ENCODE results near the gene PTPA. TPM values are rescaled to one million over a fixed set of nuclear protein-coding genes. Genes with fewer than 3 reads are reported as not detected.

PTPA gene
- total RNA-seq, 1 donor from 2014 or later = 98.8 TPM

- no peak for DNase-seq (ENCODE audit: low read depth in 2 of 2)
Measured at GRCh38 chr9:129136446-129137035, 25.3 kb downstream of the PTPA start.

- peak in 1 of 2 donors; percentile 37 for DNase-seq (ENCODE audit: low read depth in 2 of 2)
Measured at GRCh38 chr9:129137292-129138143, 26.3 kb downstream of the PTPA start.

- DNase-seq (ENCODE audit: low read depth in 2 of 2) = no peak
Measured at GRCh38 chr9:129138144-129138462, 26.9 kb downstream of the PTPA start.

- DNase-seq (ENCODE audit: low read depth in 2 of 2) = peak; percentile 85 to 93
Measured at GRCh38 chr9:129138476-129139232, 27.4 kb downstream of the PTPA start.

- peak; percentile 81 to 86 for DNase-seq (ENCODE audit: low read depth in 2 of 2)
Measured at GRCh38 chr9:129139233-129139992, 28.2 kb downstream of the PTPA start.

GRCh38 chr9:129139993-129140396, 28.8 kb downstream of the PTPA start:
- DNase-seq (ENCODE audit: low read depth in 2 of 2) = peak; percentile 97 to 100

GRCh38 chr9:129140397-129141065, 29.3 kb downstream of the PTPA start:
- DNase-seq (ENCODE audit: low read depth in 2 of 2) = peak in 1 of 2 donors; percentile 42

GRCh38 chr9:129141066-129142041, 30.1 kb downstream of the PTPA start:
- DNase-seq (ENCODE audit: low read depth in 2 of 2) = peak; percentile 83 to 95

GRCh38 chr9:129142138-129142935, 31.1 kb downstream of the PTPA start:
- DNase-seq (ENCODE audit: low read depth in 2 of 2) = no peak

GRCh38 chr9:129143031-129143927, 32.1 kb downstream of the PTPA start:
- DNase-seq (ENCODE audit: low read depth in 2 of 2) = peak; percentile 82 to 97

GRCh38 chr9:129145316-129145715, 34.1 kb downstream of the PTPA start:
- no peak for DNase-seq (ENCODE audit: low read depth in 2 of 2)

GRCh38 chr9:129145841-129146292, 34.7 kb downstream of the PTPA start:
- DNase-seq (ENCODE audit: low read depth in 2 of 2) = no peak

GRCh38 chr9:129146441-129146941, 35.3 kb downstream of the PTPA start:
- no peak for DNase-seq (ENCODE audit: low read depth in 2 of 2)

GRCh38 chr9:129148463-129149204, 37.4 kb downstream of the PTPA start:
- no peak for DNase-seq (ENCODE audit: low read depth in 2 of 2)

GRCh38 chr9:129149442-129149841, 38.2 kb downstream of the PTPA start:
- DNase-seq (ENCODE audit: low read depth in 2 of 2) = no peak

GRCh38 chr9:129150122-129150521, 38.9 kb downstream of the PTPA start:
- DNase-seq (ENCODE audit: low read depth in 2 of 2) = no peak

GRCh38 chr9:129150672-129151211, 39.5 kb downstream of the PTPA start:
- no peak for DNase-seq (ENCODE audit: low read depth in 2 of 2)
